ENCODE results near the gene INKA2. TPM values are rescaled to one million over a fixed set of nuclear protein-coding genes. Genes with fewer than 3 reads are reported as not detected.

The INKA2 gene
- polyA plus RNA-seq, 4 donors: 1.8 to 4.6 (median 3.0) TPM

DNA sequence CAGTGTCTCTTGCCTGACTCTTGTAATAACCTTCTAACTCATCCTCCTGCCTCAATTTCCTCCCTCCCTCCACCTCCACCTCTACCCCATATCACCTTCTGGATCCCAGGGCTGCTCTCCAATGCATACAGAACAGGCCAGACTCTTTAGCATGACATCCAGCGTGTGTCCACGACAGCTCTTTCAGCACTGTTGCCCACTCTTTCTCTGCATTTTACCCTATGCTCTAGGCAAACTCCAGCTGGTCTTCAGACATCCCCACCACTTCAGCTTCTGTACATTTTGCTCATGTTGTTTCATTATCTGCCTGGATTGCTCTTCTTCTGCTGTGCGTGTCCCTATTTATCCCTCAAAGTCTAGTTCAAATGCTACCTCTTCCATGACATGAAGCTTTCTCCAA lies 4.8 kb downstream of the INKA2 start:
- no peak for DNase-seq (ENCODE audit: low read depth in 4 of 4, low spot score in 3 of 4)

DNA sequence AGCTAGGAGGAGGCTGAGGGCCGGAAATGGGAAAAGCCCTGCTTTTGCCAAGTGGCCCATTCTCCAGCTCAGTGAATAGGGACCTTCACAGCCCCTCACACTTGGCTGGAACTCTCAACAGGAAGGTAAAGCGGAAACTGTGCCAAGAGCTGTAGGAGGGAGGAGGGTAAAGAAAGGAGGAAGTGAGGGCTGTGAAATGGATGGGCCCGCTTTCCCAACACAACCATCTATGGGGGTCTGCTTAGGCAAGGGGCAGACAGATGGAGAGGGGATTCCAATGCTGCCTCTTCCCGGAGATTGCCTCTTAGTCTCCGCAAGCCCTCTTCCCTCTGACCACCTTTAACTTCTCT lies 5.2 kb downstream of the INKA2 start:
- DNase-seq (ENCODE audit: low read depth in 4 of 4, low spot score in 3 of 4): no peak

DNA sequence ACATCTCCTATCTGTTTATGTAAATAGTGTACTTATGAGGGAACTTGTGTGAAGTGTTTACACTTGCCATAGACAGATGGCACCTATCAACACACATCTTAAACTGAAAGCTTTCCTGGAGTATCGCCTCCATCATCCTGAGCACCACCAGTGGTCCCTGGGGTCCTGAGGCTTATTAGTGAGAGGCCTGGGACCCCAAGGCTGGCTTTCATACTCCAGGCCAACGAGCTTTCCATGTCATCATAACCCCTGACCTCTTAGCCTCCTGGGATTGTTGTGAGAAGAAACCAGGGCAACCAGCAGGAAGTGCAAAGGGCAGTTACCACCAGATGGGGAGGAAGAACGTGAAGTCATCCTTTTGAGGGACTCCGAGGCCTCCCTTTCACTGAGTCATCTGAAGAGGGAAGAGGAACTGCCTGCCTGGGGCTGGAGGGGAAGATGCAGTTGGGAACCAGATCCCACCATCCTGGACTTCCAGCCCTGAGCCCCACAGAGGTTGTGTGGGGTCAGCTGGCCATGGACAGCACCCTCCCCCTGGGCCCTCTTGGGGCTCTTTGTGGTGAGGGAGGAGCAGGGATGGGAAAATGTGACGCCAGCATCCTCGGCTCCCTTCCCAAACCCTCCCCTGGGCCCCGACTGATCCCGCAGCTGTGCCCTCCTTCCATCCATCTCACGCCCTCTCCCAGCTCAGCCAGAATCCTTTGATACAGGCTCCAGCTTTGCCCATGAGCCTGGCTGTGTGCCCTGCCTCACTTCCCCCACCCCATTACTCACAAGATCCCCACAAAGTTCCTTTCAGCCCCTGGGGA lies 5.8 kb downstream of the INKA2 start:
- no peak for DNase-seq (ENCODE audit: low read depth in 4 of 4, low spot score in 3 of 4)

DNA sequence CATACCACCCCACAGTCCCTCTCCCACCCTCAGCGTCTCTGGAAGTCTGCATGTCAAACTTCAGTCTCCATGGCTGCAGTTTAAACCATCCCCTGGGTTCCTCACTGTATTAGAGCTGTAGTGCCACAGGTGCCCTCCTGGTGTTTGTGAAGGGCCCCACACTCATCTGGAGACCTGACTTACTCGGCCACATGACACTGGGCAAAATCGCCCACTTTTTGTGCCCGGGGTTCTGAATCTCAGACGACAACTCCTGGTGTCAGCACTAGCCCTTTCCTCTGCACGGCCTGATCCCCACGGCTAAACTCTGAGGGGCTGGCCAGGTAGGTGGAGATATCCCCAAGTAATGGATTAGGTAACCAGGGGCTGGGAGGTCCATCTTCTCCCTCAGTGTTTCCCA lies 6.5 kb downstream of the INKA2 start:
- DNase-seq (ENCODE audit: low read depth in 4 of 4, low spot score in 3 of 4): no peak

DNA sequence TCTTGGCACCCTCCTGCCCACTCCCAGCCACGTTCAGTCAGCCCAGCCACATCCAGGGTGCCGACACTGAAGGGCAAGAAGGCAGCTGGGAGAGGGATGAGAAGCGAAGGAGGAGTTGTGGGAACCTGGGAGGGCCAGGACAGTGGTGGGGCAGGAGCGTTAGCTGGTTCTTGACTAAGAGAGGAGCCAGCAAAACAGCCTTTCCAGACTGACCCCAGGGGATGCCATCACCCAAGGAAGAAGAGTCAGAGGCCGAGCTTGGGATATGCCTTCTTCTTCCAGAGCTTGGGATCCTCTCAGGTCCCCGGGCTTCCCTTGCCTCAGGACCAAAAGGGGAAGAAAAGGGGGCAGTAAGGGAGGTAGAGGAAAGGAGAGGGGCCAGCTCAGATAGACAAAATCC lies 7.2 kb downstream of the INKA2 start:
- DNase-seq (ENCODE audit: low read depth in 4 of 4, low spot score in 3 of 4): no peak

DNA sequence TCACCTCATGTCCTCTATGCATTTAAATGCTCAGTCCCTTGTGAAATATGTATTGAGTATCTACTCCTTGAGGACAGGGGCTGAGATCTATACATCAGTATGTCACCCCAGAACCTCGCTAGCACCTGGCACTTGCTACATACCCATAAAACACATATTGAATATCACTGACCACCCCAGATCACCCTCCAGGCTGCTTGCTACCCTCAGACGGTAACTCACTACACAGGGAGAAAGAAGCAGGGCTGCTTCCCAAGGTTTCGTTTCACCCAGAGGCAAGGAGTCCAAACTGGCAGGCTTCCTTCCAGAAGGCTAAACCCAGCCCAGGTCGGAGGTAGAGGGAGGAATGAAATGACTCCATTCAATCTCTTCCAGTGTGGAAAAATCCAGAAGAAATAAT lies 8.5 kb downstream of the INKA2 start:
- no peak for DNase-seq (ENCODE audit: low read depth in 4 of 4, low spot score in 3 of 4)

DNA sequence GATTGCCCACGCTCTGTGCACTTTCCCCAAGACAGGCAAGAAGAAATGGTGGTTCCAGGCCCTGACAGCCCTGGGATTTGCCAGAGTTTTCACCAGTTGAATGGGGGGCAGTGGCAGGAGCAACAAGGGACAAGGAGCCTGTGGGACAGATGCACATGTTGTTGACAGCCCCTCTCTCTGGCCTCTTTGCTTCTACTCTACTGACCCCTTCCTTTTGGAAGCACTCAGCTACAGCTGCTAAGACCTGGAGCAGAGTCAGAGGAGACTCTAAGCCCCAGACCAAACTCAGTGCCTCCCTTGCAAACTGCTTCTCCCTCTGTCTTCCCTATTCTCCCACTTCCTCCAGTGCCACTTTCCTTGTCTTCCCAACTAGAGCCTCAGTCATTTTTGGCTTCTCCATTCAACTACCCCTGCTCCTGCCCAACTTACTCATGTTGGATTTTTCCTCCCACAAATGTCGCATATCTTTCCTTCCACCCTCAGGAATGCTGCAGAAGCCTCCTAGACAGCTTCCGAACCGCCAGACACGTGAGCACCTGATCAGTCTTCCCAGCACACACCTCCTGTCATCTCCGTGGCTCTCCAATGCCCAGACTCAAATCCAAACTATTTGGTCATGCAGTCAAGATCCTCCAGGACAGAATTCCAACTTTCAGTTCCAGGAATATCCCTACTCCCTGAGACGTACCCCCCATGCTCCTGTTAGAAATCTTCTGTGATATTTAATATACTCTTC lies 9.1 kb downstream of the INKA2 start:
- DNase-seq (ENCODE audit: low read depth in 4 of 4, low spot score in 3 of 4): no peak

DNA sequence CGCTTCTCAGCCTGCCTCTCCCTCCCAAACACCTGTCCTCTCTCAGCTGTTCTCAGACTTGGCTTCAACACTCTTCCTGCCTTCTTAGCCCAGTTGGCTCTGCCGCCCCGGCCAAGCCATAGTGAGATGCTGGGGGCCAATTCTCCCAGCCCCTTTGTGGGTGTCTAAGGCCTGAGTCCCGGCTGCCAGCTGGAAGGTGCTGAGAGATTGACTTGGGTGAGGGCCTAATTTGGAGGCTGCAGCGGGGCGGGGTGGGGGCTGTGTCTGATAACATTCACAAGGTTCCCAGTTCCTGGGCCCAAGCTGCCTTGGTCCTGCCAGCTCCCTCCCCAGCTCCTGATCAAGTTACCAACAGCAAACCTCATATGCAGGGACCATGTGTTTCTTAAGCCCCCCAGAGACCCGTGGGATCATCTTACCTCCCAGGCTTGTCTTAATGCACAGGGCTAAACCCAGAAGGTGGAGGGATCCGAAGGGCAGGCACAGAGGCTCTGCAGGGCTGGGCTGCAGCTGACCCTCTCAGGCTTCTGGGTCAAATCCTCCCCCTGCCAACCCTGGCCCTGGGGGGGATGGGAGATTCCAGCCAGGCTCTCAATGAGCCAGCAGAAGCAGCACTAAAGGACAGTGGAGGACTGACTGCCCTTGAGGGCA lies 9.8 kb downstream of the INKA2 start:
- DNase-seq (ENCODE audit: low read depth in 4 of 4, low spot score in 3 of 4): peak in 1 of 4 donors; percentile 18

DNA sequence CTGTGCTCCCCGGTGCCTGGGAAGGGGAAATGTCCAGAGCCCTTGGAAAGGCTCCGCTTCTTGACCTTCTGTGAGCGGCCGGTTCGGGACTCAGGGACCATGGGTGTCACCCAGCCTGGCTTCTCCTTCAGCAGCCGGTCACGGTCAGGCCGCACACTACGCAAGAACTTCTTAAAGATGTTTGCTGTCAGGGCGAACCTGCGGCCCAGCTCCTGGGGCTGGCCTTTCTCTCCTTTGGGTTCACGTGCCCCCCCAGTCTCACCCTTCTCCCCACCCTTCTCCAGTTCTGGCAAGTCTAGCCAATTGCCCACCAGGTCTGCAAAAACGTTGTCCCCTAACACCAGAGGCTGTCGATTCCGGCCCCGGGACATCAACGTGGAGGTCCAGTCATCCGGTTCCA lies 12.1 kb downstream of the INKA2 start:
- DNase-seq (ENCODE audit: low read depth in 4 of 4, low spot score in 3 of 4): no peak

DNA sequence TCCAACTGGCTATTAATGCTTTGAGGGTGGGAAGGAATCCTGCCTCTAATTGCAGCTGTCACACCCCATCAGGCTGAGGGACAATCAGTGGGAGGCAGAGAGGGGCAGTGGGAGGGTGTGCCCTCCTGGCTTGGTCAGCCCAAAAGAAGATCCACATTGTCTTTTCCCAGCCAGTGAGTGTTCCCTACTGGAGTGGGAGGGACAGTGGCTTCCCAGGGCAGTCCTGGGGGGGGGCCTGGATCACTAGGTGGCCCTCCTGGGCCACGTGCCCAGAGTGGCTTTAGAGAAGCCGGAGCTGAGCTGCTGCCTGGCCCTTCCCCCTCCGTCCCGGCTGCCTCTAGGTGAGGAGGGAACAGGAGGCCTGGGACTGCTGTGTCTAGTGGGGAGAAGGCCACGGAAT lies 14.0 kb downstream of the INKA2 start:
- peak in 1 of 4 donors; percentile 16 for DNase-seq (ENCODE audit: low read depth in 4 of 4, low spot score in 3 of 4)

DNA sequence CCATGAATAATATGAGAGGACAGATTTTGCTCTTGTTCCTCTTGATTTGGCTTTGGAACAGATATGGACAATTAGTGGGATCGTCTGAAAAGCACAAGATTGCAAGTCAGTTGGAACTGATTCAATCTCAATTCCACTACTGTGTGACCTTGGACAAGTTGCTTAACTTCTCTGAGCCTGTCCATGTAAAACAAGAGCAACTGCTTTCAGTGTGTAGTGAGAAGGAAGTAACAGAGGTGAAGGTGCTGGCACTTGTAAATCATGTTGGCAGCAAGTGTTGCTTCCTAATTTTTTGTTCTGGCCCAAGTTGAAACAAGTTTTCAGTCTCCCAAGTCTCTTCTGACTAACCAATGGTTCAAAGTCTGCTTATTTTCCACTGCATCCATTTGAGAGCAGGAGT lies 15.3 kb downstream of the INKA2 start:
- no peak for DNase-seq (ENCODE audit: low read depth in 4 of 4, low spot score in 3 of 4)

DNA sequence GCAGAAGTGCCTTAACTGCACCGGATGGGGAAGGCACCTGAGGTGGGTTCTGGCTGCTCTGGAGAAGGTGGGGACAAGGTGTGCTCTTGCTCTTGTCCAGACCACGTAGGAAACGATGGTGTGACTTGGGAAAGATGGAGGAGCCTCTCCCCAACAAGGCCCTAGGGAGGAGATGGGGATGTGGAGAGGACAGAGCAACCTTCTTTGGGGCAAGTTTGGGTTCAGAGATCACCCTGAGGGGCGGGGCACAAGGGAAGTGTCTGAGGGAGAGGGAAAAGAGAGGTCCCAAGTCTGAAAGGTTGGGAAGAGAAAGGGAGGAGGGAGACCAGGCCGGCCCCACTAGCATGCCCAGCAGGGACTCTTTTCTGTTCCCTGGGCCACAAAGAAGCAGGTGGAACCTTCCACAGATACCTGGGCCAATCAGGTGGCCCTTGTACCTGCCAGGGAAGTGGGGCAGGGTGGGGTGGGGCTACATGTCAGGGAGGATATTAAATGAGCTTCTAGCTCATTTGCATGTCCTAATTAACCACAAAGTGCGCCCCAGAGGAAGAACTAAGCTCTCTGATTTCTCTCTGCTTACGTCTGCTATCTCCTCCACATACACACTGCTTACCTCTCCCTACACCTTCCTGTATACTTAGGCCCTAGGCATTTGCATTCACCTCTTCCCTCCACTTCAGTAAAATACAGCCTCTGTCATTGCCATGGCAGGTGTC lies 15.9 kb downstream of the INKA2 start:
- DNase-seq (ENCODE audit: low read depth in 4 of 4, low spot score in 3 of 4): no peak

DNA sequence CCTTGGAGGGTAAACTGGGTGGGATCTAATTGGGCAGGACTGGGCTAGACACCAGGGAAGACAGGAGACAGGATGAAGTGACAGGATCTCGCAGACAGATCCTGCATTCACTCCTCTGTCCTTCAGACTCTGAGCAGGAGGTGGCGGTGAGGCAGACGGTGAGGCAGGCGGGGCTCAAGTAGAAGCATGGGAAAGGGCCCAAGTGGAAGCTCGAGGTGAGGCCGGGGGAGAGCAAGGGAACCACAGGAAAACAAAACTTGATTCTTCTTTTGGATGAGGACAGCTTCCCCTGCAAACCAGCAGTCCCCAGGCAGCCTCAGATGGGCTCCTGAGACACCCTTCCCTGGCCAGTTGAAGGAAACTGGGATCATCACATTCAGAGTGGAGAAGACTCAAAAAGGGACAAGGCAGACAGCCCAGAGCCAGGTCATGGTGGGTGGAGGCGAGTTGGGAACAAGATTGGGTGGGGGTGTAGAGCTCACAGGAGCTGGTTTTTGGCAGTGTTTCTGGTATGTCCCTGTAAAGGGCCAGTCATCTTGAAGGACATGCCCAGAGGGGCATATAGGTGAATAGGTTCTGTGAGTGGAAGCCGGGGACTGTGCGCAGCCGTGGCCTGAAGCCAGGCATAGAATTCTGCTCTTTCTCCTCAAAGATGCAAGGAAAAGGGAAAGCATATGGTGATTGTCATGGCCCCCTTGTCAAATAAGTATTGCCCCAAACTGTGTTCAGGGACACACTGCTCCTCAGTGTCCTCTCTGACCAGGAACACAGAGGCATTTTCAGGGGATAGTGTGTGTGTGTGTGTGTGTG lies 18.0 kb downstream of the INKA2 start:
- no peak for DNase-seq (ENCODE audit: low read depth in 4 of 4, low spot score in 3 of 4)

DNA sequence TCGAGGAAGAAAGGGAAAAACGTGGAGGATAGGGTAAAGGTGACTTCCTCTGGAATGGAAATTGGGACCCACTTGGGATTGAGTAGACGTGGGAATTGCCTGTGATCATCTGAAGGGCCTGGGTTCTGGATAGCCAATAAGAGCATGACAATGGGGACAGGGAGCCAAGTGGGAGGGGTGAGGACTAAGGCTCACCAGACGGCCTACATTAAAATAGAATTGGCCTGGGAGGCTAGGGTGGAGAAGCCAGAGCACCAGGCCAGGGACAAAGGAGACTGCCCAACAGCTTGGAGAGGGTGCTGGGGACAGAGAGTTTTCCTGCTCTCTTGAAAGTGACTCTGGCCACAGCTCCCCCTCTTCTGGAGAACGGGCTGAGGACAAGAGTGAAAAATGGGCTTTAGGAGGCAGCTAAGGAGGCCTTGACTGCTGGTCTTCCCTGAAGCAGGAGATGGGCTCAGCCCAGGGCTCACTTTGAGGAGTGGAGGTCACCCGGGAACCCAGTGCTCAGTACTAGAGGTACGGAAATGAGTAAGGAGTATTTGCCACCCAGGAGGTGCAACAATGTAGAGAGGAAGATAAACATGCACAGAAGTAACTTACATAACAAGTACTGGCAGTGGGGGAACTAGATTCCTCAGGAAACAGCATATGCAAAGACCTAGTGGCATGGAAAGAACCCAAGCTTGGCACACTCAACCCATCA lies 18.8 kb downstream of the INKA2 start:
- DNase-seq (ENCODE audit: low read depth in 4 of 4, low spot score in 3 of 4): no peak

DNA sequence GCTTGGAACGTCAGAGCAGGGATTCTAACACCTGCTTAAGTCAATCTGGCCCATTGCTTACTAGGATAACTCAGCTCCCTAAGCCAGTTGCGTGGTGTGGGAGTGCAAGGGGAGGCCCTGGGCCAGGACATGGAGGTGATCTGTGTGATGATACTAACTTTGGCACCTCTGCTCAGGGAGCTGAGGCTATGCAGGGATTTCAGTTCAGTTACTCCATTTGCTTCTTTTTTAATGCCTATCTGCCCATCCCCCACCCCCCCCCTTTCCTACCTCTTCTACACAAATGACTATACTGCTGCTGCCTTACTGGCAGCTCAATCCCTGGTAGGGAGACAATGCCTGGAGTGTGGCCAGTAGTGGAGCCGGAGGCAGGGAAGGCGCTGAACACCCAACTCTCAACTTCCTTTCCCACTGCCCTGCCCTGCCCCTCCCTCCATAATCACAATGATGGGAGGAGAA lies 19.5 kb downstream of the INKA2 start:
- DNase-seq (ENCODE audit: low read depth in 4 of 4, low spot score in 3 of 4): no peak

DNA sequence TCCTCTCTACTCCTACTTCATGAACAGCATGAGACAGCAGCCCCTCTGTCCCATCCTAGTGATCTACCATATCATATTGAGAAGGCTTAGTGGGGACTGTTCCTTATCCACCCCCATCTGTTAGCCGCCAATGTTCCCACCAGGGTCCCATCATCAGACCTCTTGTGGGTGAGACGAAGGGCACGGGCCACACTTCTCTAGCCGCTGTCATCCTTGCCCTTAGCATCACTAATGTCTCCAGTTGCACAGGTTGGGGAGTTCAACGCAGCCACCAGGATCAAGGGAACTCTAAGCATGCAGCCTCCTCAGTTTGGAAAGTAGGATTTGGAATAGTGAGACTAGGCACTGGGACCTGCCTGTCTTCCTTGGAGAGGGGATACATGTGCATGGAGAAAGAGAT lies 20.1 kb downstream of the INKA2 start:
- DNase-seq (ENCODE audit: low read depth in 4 of 4, low spot score in 3 of 4): no peak

DNA sequence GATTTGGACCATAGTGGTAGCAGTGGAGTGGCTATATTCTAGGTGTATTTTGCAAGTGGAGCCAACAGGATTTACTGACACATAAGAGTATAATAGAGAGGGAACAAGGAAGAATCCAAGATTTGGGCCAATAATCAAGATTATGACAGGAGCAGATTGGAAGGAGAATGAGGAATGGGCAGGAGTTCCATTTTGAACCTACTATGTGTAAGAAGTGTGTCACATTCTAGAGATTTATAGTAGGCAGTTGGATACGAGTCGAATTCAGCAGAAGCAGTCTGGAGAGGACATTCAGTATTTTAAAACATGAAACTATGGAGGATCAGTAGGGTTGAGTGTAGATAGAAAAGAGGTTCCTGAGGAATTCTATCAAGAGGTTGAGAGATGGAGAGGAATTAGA lies 21.7 kb downstream of the INKA2 start:
- DNase-seq (ENCODE audit: low read depth in 4 of 4, low spot score in 3 of 4): no peak

DNA sequence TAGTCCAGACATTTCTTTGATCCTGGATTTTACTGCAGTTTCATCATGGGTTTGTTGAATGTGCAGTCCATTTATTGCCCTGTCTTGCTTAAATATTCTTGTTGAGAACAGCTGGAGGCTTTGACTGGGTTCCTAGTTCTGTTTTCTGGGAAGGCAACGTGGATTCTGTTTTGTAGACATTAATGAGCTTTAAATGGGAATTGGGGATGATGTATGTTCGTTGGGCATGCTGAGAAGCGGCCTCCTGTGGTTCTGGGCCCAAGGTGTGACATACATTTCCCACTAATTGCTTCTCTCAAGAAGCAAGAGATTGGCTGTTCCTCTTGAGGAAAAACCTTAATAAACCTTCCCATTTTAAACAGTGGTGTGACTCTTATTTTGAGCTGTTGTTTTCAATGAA lies 22.9 kb downstream of the INKA2 start:
- no peak for DNase-seq (ENCODE audit: low read depth in 4 of 4, low spot score in 3 of 4)

DNA sequence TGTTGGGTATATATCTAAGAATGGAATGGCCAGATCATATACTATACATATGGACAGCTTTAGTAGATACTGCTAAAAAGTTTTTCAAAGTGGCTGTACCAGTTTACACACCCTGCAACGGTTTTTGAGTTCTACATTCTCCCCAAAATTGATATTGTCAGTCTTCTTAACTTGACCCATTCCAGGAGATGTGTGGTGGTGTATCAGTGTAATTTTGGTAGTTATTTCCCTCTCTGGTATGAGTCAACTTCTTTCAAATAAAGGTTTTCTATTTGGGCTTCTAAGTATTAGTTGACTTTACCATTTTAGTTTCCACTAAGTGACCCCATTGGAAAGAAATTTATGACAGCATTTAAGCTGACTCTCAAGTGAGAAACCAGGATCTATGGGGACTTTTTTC lies 29.2 kb downstream of the INKA2 start:
- DNase-seq (ENCODE audit: low read depth in 4 of 4, low spot score in 3 of 4): no peak

DNA sequence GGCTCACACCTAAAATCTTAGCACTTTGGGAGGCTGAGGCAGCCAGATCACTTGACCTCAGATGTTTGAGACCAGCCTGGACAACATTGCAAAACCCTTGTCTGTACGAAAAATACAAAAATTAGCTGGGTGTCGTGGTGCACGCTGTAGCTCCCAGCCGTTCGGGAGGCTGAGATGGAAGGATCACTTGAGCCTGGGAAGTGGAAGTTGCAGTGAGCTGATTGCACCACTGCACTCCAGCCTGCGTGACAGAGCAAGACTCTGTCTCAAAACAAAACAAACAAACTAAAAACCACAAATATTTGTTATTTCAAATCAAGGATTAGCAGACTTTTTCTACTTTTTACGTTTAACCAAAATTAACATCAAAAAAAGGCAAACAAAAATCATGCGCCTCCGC lies 31.3 kb downstream of the INKA2 start:
- DNase-seq (ENCODE audit: low read depth in 4 of 4, low spot score in 3 of 4): no peak
